Measurements from ENCODE around the gene SIPA1L3. TPM values are rescaled to one million over a fixed set of nuclear protein-coding genes. Genes with fewer than 3 reads are reported as not detected.
"Not testable (repeated sequence)": the region's sequence is repeated elsewhere in the genome, so short reads cannot be mapped to it uniquely, and the experiment has no call there.

SIPA1L3 gene
- total and polyA plus RNA-seq, 12 donors = 2.2 to 24.1 (median 11.8) TPM

- intact Hi-C loops (cut with DNase I) = no loop called here
- no peak for DNase-seq
- no peaks in the 10 kb centered on the region for H3K36me3 ChIP-seq (replicated peaks in 1 of 2)
- no peaks in the 10 kb centered on the region for H3K4me1 ChIP-seq (replicated peaks in 1 of 2)
- no peaks in the 10 kb centered on the region for H3K27me3 ChIP-seq
- WGBS, 4 donors = 89 to 93% (median 90%) methylated on average over 7 of the region's 7 CpGs
- no peak overlapping the region for H3K4me3 ChIP-seq
- no peak overlapping the region for H3K27ac ChIP-seq
- H3K9me3 ChIP-seq (replicated peaks in 1 of 3) = no peaks in the 10 kb centered on the region
- TF ChIP-seq CTCF (IDR thresholded peaks at IDR 0.05) (no peak), POLR2A (IDR thresholded peaks at IDR 0.05) (no peak)
These were observed 154.3 kb downstream of the SIPA1L3 start for GRCh38 chr19:38061294-38061693.

GRCh38 chr19:38062959-38063761 is 156.2 kb downstream of the SIPA1L3 start:
- DNase-seq = no peak
- Histone ChIP-seq H3K9me3 (replicated peaks in 1 of 3) (no peaks in the 10 kb centered on the region), H3K4me3 (no peak overlapping the region), H3K27me3 (no peaks in the 10 kb centered on the region), H3K27ac (no peak overlapping the region), H3K4me1 (replicated peaks in 1 of 2) (no peaks in the 10 kb centered on the region), H3K36me3 (replicated peaks in 1 of 2) (no peaks in the 10 kb centered on the region)
- TF ChIP-seq POLR2A (IDR thresholded peaks at IDR 0.05) (no peak), CTCF (IDR thresholded peaks at IDR 0.05) (no peak)
- 76 to 79% (median 78%) methylated on average over 7 to 21 of the region's 21 CpGs for WGBS, 4 donors
- intact Hi-C loops (cut with DNase I) = no loop called here

GRCh38 chr19:38063928-38064327 is 156.9 kb downstream of the SIPA1L3 start:
- 82 to 100% (median 90%) methylated on average over 2 to 6 of the region's 6 CpGs for WGBS, 4 donors
- Histone ChIP-seq H3K36me3 (replicated peaks in 1 of 2) (no peaks in the 10 kb centered on the region), H3K27ac (no peak overlapping the region), H3K27me3 (no peaks in the 10 kb centered on the region), H3K9me3 (replicated peaks in 1 of 3) (no peaks in the 10 kb centered on the region), H3K4me3 (no peak overlapping the region), H3K4me1 (replicated peaks in 1 of 2) (no peaks in the 10 kb centered on the region)
- DNase-seq = no peak
- no peak for TF ChIP-seq CTCF (IDR thresholded peaks at IDR 0.05)
- intact Hi-C loops (cut with DNase I) = no loop called here

- no peak for DNase-seq
- intact Hi-C loops (cut with DNase I) = no loop called here
These were observed 157.8 kb downstream of the SIPA1L3 start for GRCh38 chr19:38064661-38065425.

GRCh38 chr19:38065775-38066174 is 158.8 kb downstream of the SIPA1L3 start:
- H3K27ac ChIP-seq; H3K4me3 ChIP-seq; DNase-seq; H3K9me3 ChIP-seq (replicated peaks in 1 of 3); H3K4me1 ChIP-seq (replicated peaks in 1 of 2); intact Hi-C loops (cut with DNase I); H3K27me3 ChIP-seq; H3K36me3 ChIP-seq (replicated peaks in 1 of 2): not testable (repeated sequence)
- 93 to 97% (median 96%) methylated on average over 7 of the region's 7 CpGs for WGBS, 4 donors

More at GRCh38 chr19:38064661-38065425, 157.8 kb downstream of the SIPA1L3 start:
- Histone ChIP-seq H3K27me3 (no peaks in the 10 kb centered on the region), H3K4me3 (no peak overlapping the region), H3K27ac (no peak overlapping the region), H3K9me3 (replicated peaks in 1 of 3) (no peaks in the 10 kb centered on the region), H3K36me3 (replicated peaks in 1 of 2) (no peaks in the 10 kb centered on the region), H3K4me1 (replicated peaks in 1 of 2) (no peaks in the 10 kb centered on the region)
- WGBS, 4 donors = 89 to 93% (median 90%) methylated on average over 7 of the region's 7 CpGs
- TF ChIP-seq POLR2A (IDR thresholded peaks at IDR 0.05) = no peak
- TF ChIP-seq CTCF (IDR thresholded peaks at IDR 0.05) = no peak

Measured in adrenal gland (tissue), 12 donors.